ENCODE measurements around the gene HRH3.

HRH3 gene

DNA sequence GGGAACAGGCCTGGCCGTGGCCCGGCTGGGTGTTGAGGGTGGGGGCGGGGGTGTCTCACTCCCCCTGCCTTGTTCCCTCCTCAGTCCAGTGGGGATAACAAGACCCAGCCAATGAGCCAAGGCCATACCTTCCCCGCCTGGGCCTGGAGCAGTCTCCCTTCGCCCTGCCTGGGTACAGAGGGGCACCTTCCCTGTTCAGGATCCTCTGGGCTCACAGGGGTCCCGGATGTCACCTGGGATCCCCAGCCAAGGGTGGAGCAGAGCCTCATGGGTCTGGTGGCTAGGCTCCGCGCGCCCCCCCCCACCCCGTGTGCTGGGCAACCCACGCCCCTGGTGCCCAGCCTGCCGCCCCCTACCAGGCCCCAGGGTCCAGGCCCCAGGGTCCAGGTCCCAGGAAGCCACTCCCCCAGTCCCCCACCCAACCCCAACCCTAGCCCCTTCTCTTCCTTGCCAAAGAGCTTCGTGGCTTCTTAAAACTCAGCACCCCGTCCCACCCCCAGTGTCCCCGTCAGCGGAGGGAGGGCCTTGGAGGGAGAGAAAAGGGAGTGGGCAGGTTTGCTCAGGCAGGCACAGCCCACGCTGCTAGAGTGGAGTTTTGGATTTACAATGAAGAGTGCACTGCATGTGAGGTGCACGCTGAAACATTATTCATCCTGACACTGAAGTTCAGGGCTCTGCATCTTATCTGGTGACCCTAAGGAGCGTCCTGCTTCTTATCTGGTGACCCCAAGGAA is 11.8 kb downstream of the HRH3 start:
- DNase-seq: no peak
- in situ Hi-C loops (cut with HindIII; ENCODE audit: low pct_ligation_motif_present, low pct_unique_long_range_greater_than_20kb, low sequenced_read_pairs): no loop called here

DNA sequence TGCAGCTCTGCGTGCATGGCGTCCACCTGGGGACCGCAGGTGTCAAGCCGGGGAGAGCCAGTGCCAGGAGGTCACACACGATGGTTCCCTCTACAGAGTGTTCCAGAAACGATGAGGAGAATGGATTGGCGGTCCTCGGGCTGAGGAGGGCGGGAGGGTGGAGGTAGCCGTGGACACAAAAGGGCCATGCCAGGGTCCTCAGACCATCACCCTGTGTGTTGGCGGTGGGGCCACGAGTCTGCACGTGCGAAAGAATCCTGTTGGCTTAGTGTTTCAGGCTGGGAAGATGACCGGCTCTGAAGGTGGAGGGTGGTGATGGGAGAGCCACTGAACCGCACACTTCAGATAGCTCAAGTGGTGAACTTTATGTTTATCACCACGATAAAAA is 13.7 kb downstream of the HRH3 start:
- DNase-seq: no peak
- in situ Hi-C loops (cut with HindIII; ENCODE audit: low pct_ligation_motif_present, low pct_unique_long_range_greater_than_20kb, low sequenced_read_pairs): no loop called here

DNA sequence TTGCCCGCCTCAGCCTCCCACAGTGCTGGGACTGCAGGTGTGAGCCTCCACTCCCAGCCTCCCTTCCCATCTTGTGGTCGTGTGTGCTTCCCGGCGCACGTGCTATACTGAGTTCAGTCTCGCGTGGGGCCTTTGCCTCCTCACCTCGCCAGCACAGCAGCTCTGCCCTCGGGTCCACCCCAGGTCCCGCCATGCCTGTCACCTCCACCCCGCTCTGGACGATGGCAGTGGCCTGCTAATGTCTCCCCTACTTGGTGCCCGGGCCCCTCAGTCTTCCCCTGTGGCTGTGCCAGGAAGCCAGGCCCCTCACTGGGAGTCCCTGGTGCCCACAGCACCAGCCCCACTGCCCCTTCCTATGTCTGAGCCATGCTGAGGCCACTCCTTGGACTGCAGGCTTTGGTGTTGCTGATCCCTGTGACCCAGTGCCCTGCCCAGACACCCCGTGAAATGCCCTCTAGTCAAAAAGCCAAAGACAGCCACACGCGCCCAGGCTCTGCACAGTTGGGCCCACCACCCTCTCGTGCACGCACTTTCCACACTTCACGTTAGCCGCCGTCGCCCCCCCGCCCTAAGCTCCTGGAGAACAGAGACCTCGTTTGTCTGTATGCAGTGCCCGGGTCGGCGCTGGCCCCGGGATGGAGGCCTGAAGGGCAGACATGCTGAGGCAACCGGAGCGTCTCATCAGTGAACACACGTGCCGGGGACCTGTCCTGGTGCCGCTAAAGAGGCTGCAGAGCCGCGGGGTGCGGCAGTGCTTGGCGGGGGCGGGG is 14.3 kb downstream of the HRH3 start:
- DNase-seq: no peak
- in situ Hi-C loops (cut with HindIII; ENCODE audit: low pct_ligation_motif_present, low pct_unique_long_range_greater_than_20kb, low sequenced_read_pairs): no loop called here

DNA sequence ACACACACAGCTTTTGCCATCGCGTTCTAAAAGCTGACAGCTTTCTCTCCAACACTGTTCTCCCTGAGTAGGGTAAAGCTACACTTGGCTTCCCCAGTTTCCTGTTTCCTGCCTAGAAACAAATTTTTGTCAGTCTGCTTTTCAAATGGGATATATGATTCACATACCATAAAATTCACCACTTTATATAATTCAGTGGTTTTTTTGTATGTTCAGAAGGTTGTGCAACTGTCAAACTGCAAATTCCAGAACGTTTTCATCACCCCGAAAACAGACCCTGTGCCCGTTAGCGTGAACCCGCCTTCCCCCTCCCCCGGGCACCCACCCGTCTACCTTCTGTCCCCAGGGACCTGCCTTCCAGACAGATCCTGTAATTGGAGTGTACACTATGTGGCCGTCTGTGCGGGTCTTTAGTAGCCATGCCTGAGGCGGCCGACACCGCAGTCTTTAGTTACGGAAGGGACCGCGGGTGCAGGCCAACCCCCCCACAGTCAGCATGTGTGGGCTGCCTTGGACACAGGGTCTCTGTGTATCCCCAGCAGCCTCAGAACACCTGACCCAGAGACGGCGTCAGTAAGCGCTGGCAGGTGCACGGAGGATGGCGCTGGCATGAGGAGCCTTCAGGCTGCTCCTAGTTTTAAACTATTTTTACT is 16.6 kb downstream of the HRH3 start:
- DNase-seq: no peak
- in situ Hi-C loops (cut with HindIII; ENCODE audit: low pct_ligation_motif_present, low pct_unique_long_range_greater_than_20kb, low sequenced_read_pairs): no loop called here

DNA sequence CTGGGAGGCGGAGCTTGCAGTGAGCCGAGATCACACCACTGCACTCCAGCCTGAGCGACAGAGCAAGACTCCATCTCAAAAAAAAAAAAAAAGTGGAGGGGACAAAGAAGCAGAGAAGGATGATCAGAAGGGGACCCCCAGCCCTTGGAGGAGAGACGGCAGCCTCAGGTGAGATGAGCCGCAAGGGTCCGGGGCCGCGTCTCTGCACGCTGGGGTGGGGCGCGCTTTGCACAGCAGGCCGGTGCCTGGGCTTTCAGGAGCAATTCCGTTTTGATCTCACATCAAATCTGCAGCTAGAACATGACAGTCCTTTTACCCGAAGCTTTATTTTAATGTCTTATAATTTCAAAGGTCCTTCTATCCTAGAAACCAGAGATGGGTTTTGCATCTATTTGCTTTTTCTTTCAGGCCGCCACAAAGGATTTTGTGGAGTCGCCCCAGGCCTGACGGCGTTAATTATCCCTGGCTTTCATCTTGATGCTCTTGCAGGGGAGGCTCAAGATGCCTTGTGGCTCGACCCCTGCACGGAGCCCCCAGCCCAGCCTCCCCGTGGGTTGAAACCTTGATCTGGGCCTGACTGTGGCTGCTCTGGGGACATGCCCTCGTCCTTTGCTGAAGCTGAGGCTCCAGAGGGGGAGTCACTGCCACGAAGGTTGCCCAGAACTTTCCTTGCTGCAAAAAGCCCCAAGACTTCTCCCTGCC is 17.3 kb downstream of the HRH3 start:
- DNase-seq: no peak
- in situ Hi-C loops (cut with HindIII; ENCODE audit: low pct_ligation_motif_present, low pct_unique_long_range_greater_than_20kb, low sequenced_read_pairs): no loop called here

DNA sequence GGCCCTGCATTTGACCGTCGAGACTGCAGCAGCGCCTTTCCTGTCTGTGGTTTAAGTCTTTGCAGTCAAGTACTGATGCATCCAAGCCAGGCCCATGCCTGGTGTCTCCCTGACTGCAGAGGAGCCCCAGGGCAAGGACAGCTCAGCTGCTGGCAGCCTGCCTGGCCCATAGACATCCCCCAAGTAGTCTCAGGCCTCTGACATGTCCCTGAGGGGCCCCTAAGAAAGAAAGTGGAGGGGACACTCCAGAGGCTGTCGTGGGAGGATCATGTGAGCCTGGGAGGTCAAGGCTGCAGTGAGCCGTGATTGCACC is 18.0 kb downstream of the HRH3 start:
- in situ Hi-C loops (cut with HindIII; ENCODE audit: low pct_ligation_motif_present, low pct_unique_long_range_greater_than_20kb, low sequenced_read_pairs): no loop called here
- DNase-seq: no peak

DNA sequence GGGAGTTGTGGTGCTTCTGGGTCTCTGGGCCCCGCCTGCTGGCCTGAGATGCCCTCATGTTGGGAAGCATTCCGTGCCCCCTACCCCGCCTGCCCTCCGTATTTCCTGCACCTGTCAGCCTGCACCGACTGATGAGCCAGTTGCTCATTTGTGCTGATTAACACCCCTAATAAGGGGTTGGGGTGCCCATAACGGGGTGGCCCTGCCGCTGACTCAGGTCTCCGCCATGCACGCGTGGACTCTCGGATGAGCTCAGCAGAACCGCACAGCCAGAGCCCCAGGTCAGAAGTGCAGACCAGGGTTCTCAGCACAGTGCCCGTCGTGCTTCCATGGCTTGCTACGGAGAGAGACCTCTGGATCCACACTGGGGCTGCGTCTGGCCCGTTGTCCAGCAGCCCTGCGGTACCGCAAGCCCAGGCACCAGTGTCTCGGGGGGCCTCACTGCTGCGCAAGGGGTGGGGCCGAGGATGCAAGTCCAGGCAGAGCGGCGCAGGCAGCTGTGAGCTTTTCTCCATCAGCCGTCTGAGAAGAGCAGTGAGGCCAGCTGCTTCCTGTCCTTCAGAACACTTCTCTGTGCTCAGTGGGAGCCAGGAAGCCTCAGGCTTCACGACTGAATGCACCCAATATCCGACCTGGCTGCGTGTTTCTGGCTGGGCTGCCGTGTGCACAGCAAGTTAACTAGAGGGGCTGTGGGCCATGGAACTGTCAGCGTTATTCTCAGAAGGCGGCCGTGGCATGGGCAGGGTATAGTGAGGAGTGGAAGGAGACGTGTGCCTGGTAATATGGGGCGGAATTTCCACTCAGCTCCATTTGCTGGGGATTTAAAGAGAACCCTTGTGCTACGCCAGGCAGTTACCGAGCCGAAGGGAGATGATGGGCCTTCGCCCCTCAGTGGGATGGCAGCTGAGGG is 18.6 kb downstream of the HRH3 start:
- no peak for DNase-seq
- in situ Hi-C loops (cut with HindIII; ENCODE audit: low pct_ligation_motif_present, low pct_unique_long_range_greater_than_20kb, low sequenced_read_pairs): no loop called here

DNA sequence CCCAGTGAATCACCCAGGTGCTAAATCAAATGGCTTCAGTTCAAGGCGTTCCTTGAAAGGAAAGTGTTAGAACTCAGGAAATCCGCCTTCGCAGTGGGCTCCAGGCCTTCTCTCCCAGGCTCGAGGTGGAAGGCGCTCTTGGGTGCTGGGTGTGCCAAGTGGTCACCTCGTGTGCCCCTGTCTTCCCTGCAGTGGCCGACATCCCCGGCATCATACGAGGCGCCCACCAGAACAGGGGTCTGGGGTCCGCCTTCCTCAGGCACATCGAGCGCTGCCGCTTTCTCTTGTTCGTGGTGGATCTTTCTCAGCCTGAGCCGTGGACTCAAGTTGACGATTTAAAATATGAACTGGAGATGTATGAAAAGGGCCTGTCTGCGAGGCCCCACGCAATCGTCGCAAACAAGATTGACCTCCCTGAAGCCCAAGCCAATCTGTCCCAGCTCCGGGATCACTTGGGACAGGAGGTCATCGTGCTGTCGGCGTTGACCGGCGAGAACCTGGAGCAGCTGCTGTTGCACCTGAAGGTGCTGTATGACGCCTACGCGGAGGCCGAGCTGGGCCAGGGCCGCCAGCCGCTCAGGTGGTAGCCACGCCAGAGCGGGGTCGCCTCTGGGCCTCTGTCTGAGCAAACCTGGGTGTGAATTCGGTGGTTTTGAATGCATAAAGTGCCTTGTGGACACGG is 19.4 kb downstream of the HRH3 start:
- in situ Hi-C loops (cut with HindIII; ENCODE audit: low pct_ligation_motif_present, low pct_unique_long_range_greater_than_20kb, low sequenced_read_pairs): no loop called here
- DNase-seq: no peak

DNA sequence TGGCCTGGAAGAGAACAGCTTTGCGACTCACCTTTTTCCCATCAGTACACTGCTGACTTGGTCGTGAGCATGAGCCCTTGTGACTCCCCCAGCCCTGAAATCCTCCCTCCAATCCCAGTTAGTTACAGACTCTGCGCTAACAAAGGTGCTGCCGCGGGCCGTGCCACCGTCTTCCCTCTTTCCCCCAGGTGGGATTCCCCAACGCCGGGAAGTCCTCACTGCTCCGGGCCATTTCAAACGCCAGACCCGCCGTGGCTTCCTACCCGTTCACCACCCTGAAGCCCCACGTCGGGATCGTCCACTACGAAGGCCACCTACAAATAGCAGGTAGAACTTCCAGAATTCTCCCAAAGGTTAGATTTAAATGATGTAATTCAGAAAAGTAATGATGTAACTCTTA is 21.1 kb downstream of the HRH3 start:
- in situ Hi-C loops (cut with HindIII; ENCODE audit: low pct_ligation_motif_present, low pct_unique_long_range_greater_than_20kb, low sequenced_read_pairs): no loop called here
- DNase-seq: no peak

DNA sequence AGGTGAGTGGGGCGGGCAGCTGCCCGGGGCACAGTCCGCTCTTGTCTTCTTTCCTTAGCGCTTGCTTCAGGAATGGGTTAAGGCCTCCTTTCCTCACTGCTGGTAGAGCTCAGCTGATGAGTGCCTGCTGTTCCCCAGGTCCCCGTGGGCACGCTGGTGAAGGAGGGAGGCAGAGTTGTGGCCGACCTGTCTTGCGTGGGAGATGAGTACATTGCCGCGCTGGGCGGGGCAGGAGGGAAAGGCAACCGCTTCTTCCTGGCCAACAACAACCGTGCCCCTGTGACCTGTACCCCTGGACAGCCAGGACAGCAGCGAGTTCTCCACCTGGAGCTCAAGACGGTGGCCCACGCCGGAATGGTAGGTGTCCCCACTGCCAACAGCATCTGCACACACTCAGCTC is 21.6 kb downstream of the HRH3 start:
- in situ Hi-C loops (cut with HindIII; ENCODE audit: low pct_ligation_motif_present, low pct_unique_long_range_greater_than_20kb, low sequenced_read_pairs): no loop called here
- no peak for DNase-seq

DNA sequence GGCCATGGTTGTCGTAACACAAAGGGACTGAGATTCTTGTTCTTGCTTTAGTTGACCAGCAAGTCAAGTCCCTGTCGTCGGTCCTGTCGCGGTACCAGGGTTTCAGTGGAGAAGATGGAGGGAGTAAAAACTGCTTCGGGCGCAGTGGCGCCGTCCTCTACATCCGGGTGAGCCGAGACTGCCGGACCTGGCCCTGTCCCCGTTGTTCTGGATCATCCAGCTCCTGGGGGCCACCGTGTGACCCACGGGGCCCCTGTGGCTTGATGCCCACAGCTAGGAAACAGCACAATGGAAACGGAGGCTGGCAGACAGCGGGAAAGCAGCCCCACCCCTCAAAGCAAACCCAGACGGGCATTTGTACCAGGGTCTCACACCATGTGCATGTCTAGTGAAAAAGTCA is 22.3 kb downstream of the HRH3 start:
- in situ Hi-C loops (cut with HindIII; ENCODE audit: low pct_ligation_motif_present, low pct_unique_long_range_greater_than_20kb, low sequenced_read_pairs): no loop called here

DNA sequence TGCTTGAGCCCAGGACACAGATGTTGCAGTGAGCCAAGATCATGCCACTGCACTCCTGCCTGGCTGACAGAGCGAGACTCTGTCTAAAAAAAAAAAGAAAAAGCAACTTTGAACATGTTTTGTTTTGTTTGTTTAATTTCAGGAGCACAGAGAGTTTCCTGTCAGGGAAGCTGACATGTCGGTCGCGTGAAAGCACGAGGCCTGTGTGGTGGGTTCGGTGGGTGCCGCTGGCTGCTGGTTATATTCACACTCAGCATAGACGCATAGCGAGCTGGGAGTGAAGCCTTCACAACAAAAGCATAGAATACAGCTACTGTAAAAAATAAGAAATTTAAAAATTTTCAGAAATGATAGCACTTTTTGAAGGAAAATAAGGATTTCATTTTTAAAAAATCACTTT is 22.8 kb downstream of the HRH3 start:
- in situ Hi-C loops (cut with HindIII; ENCODE audit: low pct_ligation_motif_present, low pct_unique_long_range_greater_than_20kb, low sequenced_read_pairs): no loop called here
- DNase-seq: no peak

More for the DNA sequence above, 22.3 kb downstream of the HRH3 start:
- DNase-seq: no peak

DNA sequence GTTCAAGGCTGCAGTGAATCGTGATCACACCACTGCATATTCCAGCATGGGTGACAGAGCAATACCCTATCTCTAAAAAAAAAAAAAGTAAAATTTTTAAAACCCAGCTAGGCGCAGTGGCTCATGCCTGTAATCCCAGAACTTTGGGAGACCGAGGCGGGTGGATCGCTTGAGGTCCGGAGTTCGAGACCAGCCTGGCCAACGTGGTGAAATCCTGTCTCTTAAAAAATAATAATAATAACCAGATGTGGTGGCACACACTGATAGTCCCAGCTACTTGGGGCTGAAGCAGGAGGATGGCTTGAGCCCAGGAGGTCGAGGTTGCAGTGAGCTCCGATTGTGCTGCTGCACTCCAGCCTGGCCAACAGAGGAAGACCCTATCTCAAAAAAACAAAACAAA is 23.8 kb downstream of the HRH3 start:
- in situ Hi-C loops (cut with HindIII; ENCODE audit: low pct_ligation_motif_present, low pct_unique_long_range_greater_than_20kb, low sequenced_read_pairs): no loop called here
- DNase-seq: no peak

DNA sequence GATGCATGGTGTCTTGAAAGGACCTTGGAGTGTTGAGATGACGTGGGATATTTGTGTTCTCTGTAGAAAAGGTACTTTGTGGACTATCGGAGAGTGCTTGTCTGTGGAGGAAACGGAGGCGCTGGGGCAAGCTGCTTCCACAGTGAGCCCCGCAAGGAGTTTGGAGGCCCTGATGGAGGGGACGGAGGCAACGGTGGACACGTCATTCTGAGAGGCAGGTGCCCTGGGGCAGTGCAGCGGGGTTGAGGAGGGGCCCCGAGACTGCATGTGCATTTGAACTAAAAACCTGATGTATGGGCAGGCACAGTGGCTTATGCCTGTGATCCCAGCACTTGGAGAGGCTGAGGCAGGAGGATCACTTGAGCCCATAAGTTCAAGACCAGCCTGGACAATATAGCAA is 24.3 kb downstream of the HRH3 start:
- in situ Hi-C loops (cut with HindIII; ENCODE audit: low pct_ligation_motif_present, low pct_unique_long_range_greater_than_20kb, low sequenced_read_pairs): no loop called here
- DNase-seq: no peak

DNA sequence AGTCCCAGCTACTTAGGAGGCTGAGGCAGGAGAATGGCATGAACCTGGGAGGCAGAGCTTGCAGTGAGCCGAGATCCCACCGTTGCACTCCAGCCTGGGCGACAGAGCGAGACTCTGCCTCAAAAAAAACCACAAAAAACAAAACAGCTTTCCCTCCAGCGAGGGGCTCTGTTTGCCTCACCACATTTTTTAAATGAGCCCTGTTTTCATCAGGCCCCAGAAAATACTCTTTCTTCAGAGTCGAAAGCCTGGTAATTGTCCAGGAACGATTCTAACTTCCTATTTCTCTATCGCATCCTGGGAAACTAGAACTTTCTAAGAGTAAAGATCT is 25.0 kb downstream of the HRH3 start:
- DNase-seq: no peak
- in situ Hi-C loops (cut with HindIII; ENCODE audit: low pct_ligation_motif_present, low pct_unique_long_range_greater_than_20kb, low sequenced_read_pairs): no loop called here

DNA sequence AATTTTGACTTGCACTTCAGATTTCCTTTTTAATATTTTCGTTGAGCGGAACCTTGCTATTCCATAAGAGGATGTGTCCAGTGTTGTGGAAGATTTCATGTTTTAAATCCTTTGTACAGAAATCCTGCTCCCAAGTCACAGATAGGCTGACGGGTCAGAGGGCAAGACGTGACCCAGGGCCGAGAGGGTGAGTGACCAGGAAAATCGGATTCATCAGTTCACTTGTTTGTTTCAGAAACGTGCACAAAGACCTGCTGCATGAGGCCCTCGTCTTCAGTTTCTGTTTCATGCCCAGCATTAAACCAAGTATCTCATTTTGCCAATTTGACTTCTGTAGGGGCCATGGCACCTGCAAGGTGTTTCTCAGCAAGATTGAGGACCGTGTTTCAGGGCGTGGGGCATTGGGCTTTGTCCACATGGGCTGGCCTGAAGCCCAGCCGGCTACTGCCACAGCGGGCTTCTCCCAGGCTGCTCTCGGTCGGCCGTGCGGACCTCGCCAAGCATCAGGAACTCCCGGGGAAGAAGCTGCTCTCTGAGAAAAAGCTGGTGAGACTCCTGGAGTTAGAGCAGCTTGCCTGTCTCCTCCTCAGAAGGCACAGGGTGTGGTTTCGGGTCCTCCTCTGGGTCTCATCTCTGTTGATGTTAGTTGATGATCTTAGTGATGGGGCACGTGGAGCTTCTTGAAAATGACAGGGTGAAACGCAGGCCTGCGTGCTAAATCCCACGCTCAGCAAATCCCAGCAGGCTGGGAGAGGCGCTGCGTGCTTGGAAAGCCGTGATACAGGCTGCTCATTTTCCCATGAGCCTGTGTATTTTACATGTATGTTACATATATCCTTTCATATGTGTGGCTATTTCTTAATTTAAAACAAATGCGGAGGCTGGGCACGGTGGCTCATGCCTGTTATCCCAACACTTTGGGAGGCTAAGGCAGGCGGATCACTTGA is 26.7 kb downstream of the HRH3 start:
- in situ Hi-C loops (cut with HindIII; ENCODE audit: low pct_ligation_motif_present, low pct_unique_long_range_greater_than_20kb, low sequenced_read_pairs): no loop called here
- DNase-seq: no peak

DNA sequence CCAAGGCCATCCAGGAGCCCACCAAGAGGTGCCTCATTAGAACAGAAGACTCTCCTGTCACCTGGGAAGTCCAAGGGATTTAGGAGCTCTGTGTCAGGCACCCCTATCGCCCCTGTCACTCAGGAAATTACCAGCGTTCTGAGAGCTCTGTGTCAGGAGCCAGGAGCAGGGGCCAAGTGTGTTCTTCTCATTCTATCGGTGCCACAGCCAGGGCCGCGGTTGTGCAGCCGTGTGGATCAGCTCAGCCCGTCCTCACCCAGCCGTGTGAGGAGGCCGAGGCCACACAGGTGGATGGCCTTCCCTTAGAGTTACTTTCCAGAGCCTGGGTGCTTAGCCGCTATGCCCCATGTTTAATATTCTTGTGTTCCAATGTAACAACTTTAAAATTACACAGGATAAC is 27.4 kb downstream of the HRH3 start:
- no peak for DNase-seq
- in situ Hi-C loops (cut with HindIII; ENCODE audit: low pct_ligation_motif_present, low pct_unique_long_range_greater_than_20kb, low sequenced_read_pairs): no loop called here

Data from ACHN (cell line).